Fibroblast of the aortic adventitia (primary cell): ENCODE results near the gene CFHR5. TPM values are rescaled to one million over a fixed set of nuclear protein-coding genes. Genes with fewer than 3 reads are reported as not detected.
"Not testable (repeated sequence)": the region's sequence is repeated elsewhere in the genome, so short reads cannot be mapped to it uniquely, and the experiment has no call there.

ENCODE experiments used
- DNase-seq: peaks from one replicate; pipeline ENCODE4 v3.0.0-alpha.2; 2010; ENCODE audit warnings: low read depth
- H3K4me3 ChIP-seq: 2 replicates; pipeline ENCODE4 v1.5.1; 2011; ENCODE audit warnings: low read depth, mild to moderate bottlenecking, control low read depth, low read length, moderate library complexity
- CTCF ChIP-seq: IDR thresholded peaks from 2 replicates; pipeline ENCODE4 v1.5.1; 2011; ENCODE audit warnings: mild to moderate bottlenecking, low read length, control low read depth, inconsistent platforms; ENCODE audit not compliant: insufficient read depth
- total RNA-seq: library from RNA; depleted of rRNA; stranded (reverse); fragments of >200 nt; gene quantifications from 2 replicates; pipeline ENCODE4 v1.2.3, GENCODE V29; 2012; ENCODE audit warnings: low replicate concordance

The CFHR5 gene
- total RNA-seq, 1 donor: not detected

DNA sequence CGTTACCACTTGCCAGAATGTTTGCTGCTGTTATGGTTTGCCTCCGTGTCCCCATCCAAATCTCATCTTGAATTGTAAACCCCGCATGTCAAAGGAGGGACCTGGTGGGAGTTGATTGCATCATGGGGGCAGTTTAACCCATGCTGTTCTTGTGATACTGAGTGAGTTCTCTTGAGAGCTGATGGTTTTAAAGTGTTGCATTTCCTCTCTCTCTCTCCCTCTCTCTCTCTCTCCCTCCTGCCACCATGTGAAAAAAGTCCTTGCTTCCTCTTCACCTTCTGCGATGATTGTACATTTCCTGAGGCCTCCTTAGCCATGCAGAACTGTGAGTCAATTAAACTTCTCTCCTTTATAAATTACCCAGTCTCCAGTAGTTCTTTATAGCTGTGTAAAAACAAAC is 44.4 kb downstream of the CFHR5 start:
- no peak for TF ChIP-seq CTCF
- DNase-seq: no peak
- H3K4me3 ChIP-seq: no peak overlapping the region

GRCh38 chr1:197024460-197024859 is 47.1 kb downstream of the CFHR5 start:
- peak; percentile 63 for DNase-seq
- H3K4me3 ChIP-seq: no peak overlapping the region
- TF ChIP-seq CTCF: no peak

- no peak for TF ChIP-seq CTCF
- DNase-seq: no peak
Observed at GRCh38 chr1:197027359-197027758, 50.0 kb downstream of the CFHR5 start.

GRCh38 chr1:197029749-197030148 is 52.4 kb downstream of the CFHR5 start:
- TF ChIP-seq CTCF: no peak

More at GRCh38 chr1:197027359-197027758, 50.0 kb downstream of the CFHR5 start:
- H3K4me3 ChIP-seq: no peak overlapping the region

DNA sequence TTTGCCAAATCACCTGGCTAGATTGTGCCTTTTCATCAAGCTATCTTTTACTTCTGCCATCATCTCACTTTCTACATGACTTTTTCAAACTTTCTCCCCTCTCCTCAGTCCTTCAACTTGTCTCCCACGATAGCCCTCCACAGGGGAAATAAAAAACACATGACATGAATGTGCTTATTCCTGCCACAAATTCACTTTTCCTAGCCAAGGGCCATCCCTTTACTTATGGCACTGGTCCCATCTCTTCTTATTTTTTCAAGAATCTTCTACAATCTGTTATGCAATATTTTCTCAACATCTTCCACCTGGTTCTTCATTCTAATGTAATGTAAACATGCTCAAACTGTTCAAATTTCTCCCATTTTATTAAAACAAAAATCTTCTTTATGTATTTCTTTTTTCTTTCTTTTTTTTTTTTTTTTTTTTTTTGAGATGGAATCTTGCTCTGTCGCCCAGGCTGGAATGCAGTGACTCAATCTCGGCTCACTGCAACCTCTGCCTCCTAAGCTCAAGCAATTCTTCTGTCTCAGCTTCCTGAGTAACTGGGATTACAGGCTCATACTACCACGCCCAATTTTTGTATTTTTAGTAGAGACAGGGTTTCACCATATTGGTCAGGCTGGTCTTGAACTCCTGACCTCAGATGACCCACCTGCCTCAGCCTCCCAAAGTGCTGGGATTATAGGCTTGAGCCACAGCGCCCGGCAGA is 57.4 kb downstream of the CFHR5 start:
- not testable (repeated sequence) for H3K4me3 ChIP-seq
- DNase-seq: peak; percentile 84

More at GRCh38 chr1:197029749-197030148, 52.4 kb downstream of the CFHR5 start:
- no peak for DNase-seq
- no peak overlapping the region for H3K4me3 ChIP-seq

DNA sequence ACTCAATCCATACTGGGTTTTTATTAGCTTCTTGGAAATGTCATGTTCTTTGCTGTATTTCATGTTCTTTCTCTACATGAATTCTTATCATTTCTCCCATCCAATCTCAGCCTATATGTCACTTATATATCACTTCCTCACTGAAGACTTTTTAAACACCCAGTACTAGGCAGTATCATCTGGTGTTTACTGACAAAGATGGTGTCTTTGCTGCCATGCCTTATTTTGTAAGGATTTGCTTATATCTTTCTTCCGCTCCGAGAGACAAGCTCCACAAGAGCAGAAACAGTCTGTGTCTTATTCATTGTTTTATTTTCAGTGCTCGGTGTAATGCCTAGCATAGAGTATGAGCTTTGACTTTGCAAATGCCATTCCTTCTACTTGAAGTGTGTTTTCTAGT is 59.5 kb downstream of the CFHR5 start:
- H3K4me3 ChIP-seq: no peak overlapping the region
- DNase-seq: no peak
- TF ChIP-seq CTCF: no peak

- no peak overlapping the region for H3K4me3 ChIP-seq
- DNase-seq: no peak
- no peak for TF ChIP-seq CTCF
Observed at GRCh38 chr1:197041486-197042353, 64.4 kb downstream of the CFHR5 start.
